IMR-90 (cell line): ENCODE measurements around the gene ING5. TPM values are rescaled to one million over a fixed set of nuclear protein-coding genes. Genes with fewer than 3 reads are reported as not detected.

Source experiments
- ATAC-seq: fragments of 200-7000 bp; cut with Tn5 transposase; 2 replicates; pipeline ENCODE4 v1.9.1; 2020; ENCODE audit warnings: low read depth, mild to moderate bottlenecking, moderate library complexity
- BruUV-seq: library from RNA; stranded (reverse); fragments of 400-500 nt; replicated peaks from 2 replicates; lab custom pipeline; 2021; lab: Mats Ljungman, UMichigan
- CTCF ChIA-PET: fragments of 300-600 bp; formaldehyde crosslinking; extraction: SDS; loops from one replicate; lab custom pipeline; 2021; ENCODE audit warnings: antibody characterized with exemption; lab: Yijun Ruan, JAX
- POLR2A ChIA-PET: fragments of 300-600 bp; sonication (Branson Sonifier 250); formaldehyde crosslinking; loops from one replicate; lab custom pipeline; 2022; ENCODE audit warnings: antibody characterized with exemption; ENCODE audit not compliant: unreplicated experiment; lab: Charles Lee
- DNase-seq: peaks from one replicate; pipeline ENCODE4 v3.0.0; 2013
- H2AFZ ChIP-seq: replicated peaks from 2 replicates; pipeline ENCODE3; 2013; ENCODE audit warnings: low read length, mild to moderate bottlenecking; ENCODE audit not compliant: poor library complexity
- H2AK5ac ChIP-seq: 2 replicates; pipeline ENCODE4 v1.6.1; 2013; ENCODE audit warnings: low read depth, low read length, inconsistent platforms
- H2AK9ac ChIP-seq: replicated peaks from 2 replicates; pipeline ENCODE3; 2013; ENCODE audit warnings: mild to moderate bottlenecking, low read depth, low read length, moderate library complexity; ENCODE audit not compliant: poor library complexity
- H2BK120ac ChIP-seq: 2 replicates; pipeline ENCODE4 v1.6.1; 2013; ENCODE audit warnings: low read depth, low read length, inconsistent platforms
- H2BK15ac ChIP-seq: 3 replicates; pipeline ENCODE4 v1.6.1; 2013; ENCODE audit warnings: low read depth, low read length, inconsistent platforms
- H2BK20ac ChIP-seq: 2 replicates; pipeline ENCODE4 v1.6.1; 2013; ENCODE audit warnings: low read depth, mild to moderate bottlenecking, inconsistent platforms, low read length, moderate library complexity
- H2BK5ac ChIP-seq: 2 replicates; pipeline ENCODE4 v1.6.1; 2013; ENCODE audit warnings: mild to moderate bottlenecking, low read depth, low read length, inconsistent platforms; ENCODE audit not compliant: poor library complexity, severe bottlenecking
- H3K14ac ChIP-seq: replicated peaks from 2 replicates; pipeline ENCODE4 v1.6.1; 2013; ENCODE audit warnings: low read depth, low read length, inconsistent platforms
- H3K18ac ChIP-seq: 2 replicates; pipeline ENCODE4 v1.6.1; 2013; ENCODE audit warnings: low read depth, low read length, control low read depth
- H3K23ac ChIP-seq: 2 replicates; pipeline ENCODE4 v1.6.1; 2013; ENCODE audit warnings: low read depth, low read length, inconsistent platforms
- H3K27ac ChIP-seq: 2 replicates; pipeline ENCODE4 v1.5.1; 2013; ENCODE audit warnings: mild to moderate bottlenecking, control low read depth, low read length; ENCODE audit not compliant: insufficient read depth
- H3K27me3 ChIP-seq: 2 replicates; pipeline ENCODE4 v1.6.1; 2013; ENCODE audit warnings: low read length; ENCODE audit not compliant: control insufficient read depth, insufficient read depth
- H3K36me3 ChIP-seq: 2 replicates; pipeline ENCODE4 v1.6.1; 2013; ENCODE audit warnings: low read length, mixed read lengths; ENCODE audit not compliant: control insufficient read depth, insufficient read depth
- H3K4ac ChIP-seq: 2 replicates; pipeline ENCODE4 v1.6.1; 2013; ENCODE audit warnings: low read depth, low read length, inconsistent platforms
- H3K4me1 ChIP-seq: 2 replicates; pipeline ENCODE4 v1.6.1; 2013; ENCODE audit warnings: low read length, mixed read lengths; ENCODE audit not compliant: control insufficient read depth, insufficient read depth
- H3K4me2 ChIP-seq: 2 replicates; pipeline ENCODE4 v1.6.1; 2013; ENCODE audit warnings: low read depth, mild to moderate bottlenecking, control low read depth, low read length, moderate library complexity
- H3K4me3 ChIP-seq: 2 replicates; pipeline ENCODE4 v1.5.1; 2013; ENCODE audit warnings: low read depth, mild to moderate bottlenecking, control low read depth, low read length, moderate library complexity; ENCODE audit not compliant: insufficient read depth
- H3K56ac ChIP-seq: 2 replicates; pipeline ENCODE4 v1.6.1; 2013; ENCODE audit warnings: low read length, inconsistent platforms; ENCODE audit not compliant: insufficient read depth; ENCODE audit errors: extremely low read depth
- H3K79me1 ChIP-seq, 2 experiments: 2 replicates each; pipeline ENCODE4 v1.6.1; 2013; ENCODE audit warnings: low read length in 2 of 2, inconsistent platforms in 1 of 2, low read depth in 1 of 2
- H3K9ac ChIP-seq: 2 replicates; pipeline ENCODE4 v1.6.1; 2013; ENCODE audit warnings: low read depth, low read length, control low read depth
- H3K9me1 ChIP-seq: 2 replicates; pipeline ENCODE4 v1.6.1; 2013; ENCODE audit warnings: low read length, inconsistent platforms; ENCODE audit not compliant: insufficient read depth
- H3K9me3 ChIP-seq: 2 replicates; pipeline ENCODE4 v1.6.1; 2013; ENCODE audit warnings: low read length; ENCODE audit not compliant: control insufficient read depth, insufficient read depth
- H4K20me1 ChIP-seq: 2 replicates; pipeline ENCODE4 v1.6.1; 2013; ENCODE audit warnings: low read length, inconsistent platforms; ENCODE audit not compliant: insufficient read depth
- H4K5ac ChIP-seq: 2 replicates; pipeline ENCODE4 v1.6.1; 2013; ENCODE audit warnings: mild to moderate bottlenecking, low read depth, low read length, control low read depth
- H4K8ac ChIP-seq, 2 experiments: 2 replicates each; pipeline ENCODE4 v1.6.1; 2013; ENCODE audit warnings: low read depth in 2 of 2, low read length in 2 of 2, control low read depth in 1 of 2, inconsistent platforms in 1 of 2
- H4K91ac ChIP-seq: 2 replicates; pipeline ENCODE4 v1.6.1; 2013; ENCODE audit warnings: low read depth, low read length, inconsistent platforms; ENCODE audit not compliant: insufficient read depth
- CEBPB ChIP-seq: IDR thresholded peaks from 2 replicates; pipeline ENCODE4 v1.6.1; 2012; ENCODE audit warnings: low read depth, low read length, improper control_type of control experiment
- CTCF ChIP-seq: conservative IDR thresholded peaks from 2 replicates; pipeline ENCODE4 v1.5.1; 2012; ENCODE audit warnings: mild to moderate bottlenecking, low read depth, low read length, improper control_type of control experiment
- ELK1 ChIP-seq: fragments of 150-350 bp; IDR thresholded peaks from 2 replicates; pipeline ENCODE4 v1.6.1; 2016; ENCODE audit warnings: low read depth, mild to moderate bottlenecking, low read length, moderate library complexity, borderline replicate concordance
- FOS ChIP-seq: fragments of 150-350 bp; IDR thresholded peaks from 2 replicates; pipeline ENCODE4 v1.6.1; 2016; ENCODE audit warnings: low read depth, low read length
- MAFK ChIP-seq: IDR thresholded peaks from 2 replicates; pipeline ENCODE4 v1.6.1; 2012; ENCODE audit warnings: low read depth, low read length, improper control_type of control experiment
- MAZ ChIP-seq: IDR thresholded peaks from 2 replicates; pipeline ENCODE4 v1.6.1; 2012; ENCODE audit warnings: low read depth, mild to moderate bottlenecking, low read length, improper control_type of control experiment, moderate library complexity, borderline replicate concordance
- MXI1 ChIP-seq: IDR thresholded peaks from 2 replicates; pipeline ENCODE4 v1.6.1; 2012; ENCODE audit warnings: low read depth, mild to moderate bottlenecking, low read length, moderate library complexity, borderline replicate concordance
- NFE2L2 ChIP-seq: fragments of 150-350 bp; IDR thresholded peaks from 2 replicates; pipeline ENCODE4 v1.6.1; 2016; ENCODE audit warnings: low read depth, mild to moderate bottlenecking, low read length
- POLR2A ChIP-seq: IDR thresholded peaks from 2 replicates; pipeline ENCODE4 v1.6.1; 2012; ENCODE audit warnings: mild to moderate bottlenecking, low read depth, low read length
- RAD21 ChIP-seq: IDR thresholded peaks from 2 replicates; pipeline ENCODE4 v1.6.1; 2012; ENCODE audit warnings: low read length, improper control_type of control experiment
- RFX5 ChIP-seq: IDR thresholded peaks from 2 replicates; pipeline ENCODE4 v1.8.0; 2012; ENCODE audit warnings: low read depth, mild to moderate bottlenecking, low read length, moderate library complexity
- SMC3 ChIP-seq: fragments of 150-350 bp; IDR thresholded peaks from 2 replicates; pipeline ENCODE4 v1.6.1; 2016; ENCODE audit warnings: low read depth, mild to moderate bottlenecking, antibody characterized with exemption, low read length, moderate library complexity
- USF2 ChIP-seq: fragments of 150-350 bp; IDR thresholded peaks from 2 replicates; pipeline ENCODE4 v1.6.1; 2017; ENCODE audit warnings: mild to moderate bottlenecking, antibody characterized with exemption, low read length, low read depth
- WGBS, 2 experiments: methylation state at CpG; one replicate each; pipeline versions ENCODE4 v1.1.5 to v1.1.7; 2013; ENCODE audit warnings: missing lambda C conversion rate in 2 of 2; ENCODE audit not compliant: insufficient read length in 1 of 2; ENCODE audit errors: extremely low coverage in 2 of 2; 5-methylcytosine and 5-hydroxymethylcytosine counted together
- dilution Hi-C: fragments of 300-500 bp; cut with HindIII; formaldehyde crosslinking; loops from one replicate; pipeline ENCODE4 v1.14.3; 2018; ENCODE audit warnings: low sequenced_read_pairs; ENCODE audit not compliant: unreplicated experiment
- in situ Hi-C: fragments of 300-500 bp; cut with MboI; formaldehyde crosslinking; loops from 3 replicates; pipeline ENCODE4 v1.14.3; 2019; ENCODE audit warnings: low sequenced_read_pairs, inconsistent platforms, mixed read lengths
- intact Hi-C: fragments of 100-400 bp; cut with micrococcal nuclease; formaldehyde crosslinking; loops from 2 replicates; pipeline ENCODE4 v1.10.0; 2022
- polyA plus RNA-seq, 3 experiments: library from polyadenylated mRNA; depleted of rRNA; stranded (reverse); fragments of >200 nt; gene quantifications; 2 replicates each; pipeline ENCODE4 v1.2.3, GENCODE V29; 2012; ENCODE audit warnings: low replicate concordance in 1 of 3
- total RNA-seq: library from RNA; depleted of rRNA; stranded (reverse); fragments of >200 nt; gene quantifications from 2 replicates; pipeline ENCODE4 v1.2.3, GENCODE V29; 2012

ING5 gene
- total and polyA plus RNA-seq, 2 of the 4 experiments (the other 2 are of a cell fraction) = 36.1 to 38.9 TPM

GRCh38 chr2:241659150-241659739 lies 42.6 kb upstream of the ING5 start:
- ATAC-seq = peak; percentile 89

More at GRCh38 chr2:241659150-241659739, 42.6 kb upstream of the ING5 start:
- Histone ChIP-seq H2BK20ac (no peak overlapping the region), H3K23ac (no peak overlapping the region), H3K18ac (no peak overlapping the region), H3K27ac (no peak overlapping the region), H2AK5ac (no peak overlapping the region), H3K9ac (no peak overlapping the region), H3K14ac (no peak overlapping the region), H2BK120ac (no peak overlapping the region), H3K36me3 (peaks cover 42% of the 10 kb centered on the region), H2BK15ac (no peak overlapping the region), H3K56ac (no peak overlapping the region), H2AFZ (no peak overlapping the region), H4K5ac (no peak overlapping the region), H4K20me1 (no peaks in the 10 kb centered on the region; the same call in 1 of the 2 replicates), H3K9me1 (no peaks in the 10 kb centered on the region), H3K9me3 (no peaks in the 10 kb centered on the region), H4K91ac (no peak overlapping the region), H2AK9ac (no peak overlapping the region), H4K8ac (no peak overlapping the region), H2BK5ac (no peak overlapping the region), H3K79me1 (peaks cover 0 to 4% of the 10 kb centered on the region in 2 experiments; a peak in 2 of 4 replicates), H3K4ac (no peak overlapping the region), H3K4me1 (no peaks in the 10 kb centered on the region), H3K4me2 (no peak overlapping the region), H3K4me3 (no peak overlapping the region), H3K27me3 (no peaks in the 10 kb centered on the region)
- dilution Hi-C loops (no loop called here), intact Hi-C loops (loop anchor here (2.0 to 5.0 kb wide), 2 partner anchors 152 to 302 kb away; partner anchors contain the start of gene FARP2), in situ Hi-C loops (loop anchor here (25.0 kb wide), 1 partner anchor 797 kb away; the partner anchor contains the start of gene AGXT)
- POLR2A ChIA-PET = no interaction called here
- WGBS, 2 experiments = 61% methylated on average over 18 of the region's 26 CpGs; no CpG with 5 or more reads in 1 of the 2 experiments
- no TSS peak for BruUV-seq
- no peak for TF ChIP-seq USF2
- TF ChIP-seq RFX5 = no peak
- 0 out of 2 replicates have a peak, but pooled peaks have one; percentile 12 for TF ChIP-seq MAZ
- TF ChIP-seq ELK1 = no peak
- peak; percentile 48; the same call in 1 of the 2 replicates for TF ChIP-seq MXI1
- TF ChIP-seq CEBPB = peak; percentile 79
- no peak for TF ChIP-seq FOS
- TF ChIP-seq MAFK = no peak
- TF ChIP-seq CTCF = peak; percentile 77
- peak; percentile 88 for TF ChIP-seq RAD21
- peak; percentile 73 for TF ChIP-seq SMC3
- TF ChIP-seq NFE2L2 = no peak
- no peak for TF ChIP-seq POLR2A
- CTCF ChIA-PET = interaction anchor here (0.6 to 0.8 kb wide), 4 partner anchors 9 to 43 kb away, joined by 3 to 5 read pairs (median 4); no protein-coding TSS in a partner anchor
- DNase-seq = peak; percentile 73
